Muscle of leg (tissue), 11 donors: Measurements from ENCODE around the gene IQCE. TPM values are rescaled to one million over a fixed set of nuclear protein-coding genes. Genes with fewer than 3 reads are reported as not detected.

Experiments
- DNase-seq: peaks from one replicate; pipeline ENCODE4 v3.0.0; 2013
- H3K27ac ChIP-seq: one replicate; pipeline ENCODE4 v1.5.1; 2013; ENCODE audit warnings: mild to moderate bottlenecking, low read length, control low read depth
- H3K27me3 ChIP-seq: one replicate; pipeline ENCODE4 v1.6.1; 2013; ENCODE audit warnings: low read length; ENCODE audit not compliant: control insufficient read depth, insufficient read depth
- H3K36me3 ChIP-seq: one replicate; pipeline ENCODE4 v1.6.1; 2013; ENCODE audit warnings: low read length; ENCODE audit not compliant: control insufficient read depth, insufficient read depth
- H3K4me1 ChIP-seq: one replicate; pipeline ENCODE4 v1.6.1; 2013; ENCODE audit warnings: low read length; ENCODE audit not compliant: control insufficient read depth, insufficient read depth
- H3K4me3 ChIP-seq: one replicate; pipeline ENCODE4 v1.5.1; 2013; ENCODE audit warnings: low read length, control low read depth
- H3K9me3 ChIP-seq: replicated peaks from 2 replicates; pipeline ENCODE4 v1.6.1; 2013; ENCODE audit warnings: low read depth, low read length; ENCODE audit not compliant: control insufficient read depth
- WGBS: methylation state at CpG from one replicate; pipeline ENCODE4 v1.1.5; 2013; ENCODE audit warnings: missing lambda C conversion rate; ENCODE audit not compliant: insufficient coverage; 5-methylcytosine and 5-hydroxymethylcytosine counted together
- polyA plus RNA-seq, 8 donors: library from polyadenylated mRNA; unstranded; fragments of 120-200 nt; gene quantifications; one replicate each; pipeline versions ENCODE4 v1.2.1 to v1.2.3, GENCODE V29; 2013; ENCODE audit warnings: inconsistent platforms in 1 of 8, low replicate concordance in 1 of 8; ENCODE audit not compliant: insufficient read length in 8 of 8, insufficient read depth in 1 of 8
- total RNA-seq: library from RNA; stranded (reverse); fragments of 120-200 nt; gene quantifications from one replicate; pipeline ENCODE4 v1.2.4, GENCODE V29; 2013

The IQCE gene
- total and polyA plus RNA-seq, 9 donors, result 4.7 to 9.6 (median 7.1) TPM

DNA sequence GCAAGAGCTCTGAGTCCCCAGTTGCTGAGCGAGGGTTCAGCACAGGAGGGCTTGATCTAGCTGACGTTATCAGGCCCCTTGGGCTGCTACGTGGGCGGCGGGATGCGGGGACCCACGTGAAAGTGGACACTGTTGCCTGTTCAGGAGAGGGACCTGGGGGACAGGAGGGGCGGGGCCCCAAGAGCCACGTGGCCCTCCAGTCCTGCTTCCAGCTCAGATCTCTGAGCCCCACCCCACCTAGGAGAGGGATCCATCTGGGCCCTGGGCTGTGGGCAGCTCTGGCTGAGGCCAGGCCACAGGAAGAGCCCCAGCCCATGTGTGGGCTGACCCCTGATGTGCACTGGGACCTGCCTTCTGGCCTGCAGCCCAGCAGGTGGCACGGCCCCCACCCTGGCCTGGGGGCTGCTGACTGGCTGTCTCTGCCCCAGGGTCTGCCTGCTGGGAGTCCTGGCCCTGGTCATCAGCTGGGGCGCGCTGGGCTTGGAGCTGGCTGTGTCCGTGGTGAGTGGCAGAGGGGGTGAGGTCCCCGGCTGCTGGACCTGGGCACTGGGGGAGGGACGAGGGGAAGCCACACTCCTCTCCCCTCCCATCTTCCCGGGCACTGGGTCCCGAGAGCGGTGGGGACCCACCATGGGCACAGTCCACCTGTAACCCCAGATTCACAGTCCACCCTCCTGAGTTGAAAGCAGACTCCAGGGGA lies 90.5 kb downstream of the IQCE start:
- no peak for DNase-seq
- H3K27me3 ChIP-seq, result no peaks in the 10 kb centered on the region
- peaks cover 19% of the 10 kb centered on the region for H3K4me1 ChIP-seq
- no peaks in the 10 kb centered on the region for H3K9me3 ChIP-seq
- WGBS, result 88% methylated on average over 7 of the region's 18 CpGs
- H3K36me3 ChIP-seq, result peaks cover 63% of the 10 kb centered on the region
- no peak overlapping the region for H3K27ac ChIP-seq
- H3K4me3 ChIP-seq, result no peak overlapping the region

DNA sequence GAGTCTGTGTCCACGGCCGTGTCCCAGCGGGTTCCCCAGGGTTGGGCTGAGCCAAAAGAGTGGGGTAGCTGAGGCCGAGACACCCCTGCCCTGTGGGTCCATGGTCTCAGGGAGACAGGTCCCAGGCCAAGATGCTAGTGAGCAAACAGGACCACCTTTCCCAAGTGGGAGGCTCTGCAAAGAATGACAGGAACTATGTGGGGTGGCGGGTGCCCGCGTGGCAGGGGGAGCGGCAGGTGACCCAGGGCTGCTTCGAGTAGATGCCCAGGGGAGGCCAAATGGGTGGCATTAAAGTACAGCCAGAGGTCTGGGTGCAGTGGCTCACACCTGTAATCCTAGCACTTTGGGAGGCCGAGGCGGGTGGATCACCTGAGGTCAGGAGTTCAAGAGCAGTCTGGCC lies 91.2 kb downstream of the IQCE start:
- H3K4me3 ChIP-seq, result no peak overlapping the region
- H3K36me3 ChIP-seq, result peaks cover 69% of the 10 kb centered on the region
- H3K4me1 ChIP-seq, result peaks cover 12% of the 10 kb centered on the region
- H3K27me3 ChIP-seq, result no peaks in the 10 kb centered on the region
- H3K27ac ChIP-seq, result no peak overlapping the region
- 81% methylated on average over 10 of the region's 11 CpGs for WGBS
- no peaks in the 10 kb centered on the region for H3K9me3 ChIP-seq
- no peak for DNase-seq

DNA sequence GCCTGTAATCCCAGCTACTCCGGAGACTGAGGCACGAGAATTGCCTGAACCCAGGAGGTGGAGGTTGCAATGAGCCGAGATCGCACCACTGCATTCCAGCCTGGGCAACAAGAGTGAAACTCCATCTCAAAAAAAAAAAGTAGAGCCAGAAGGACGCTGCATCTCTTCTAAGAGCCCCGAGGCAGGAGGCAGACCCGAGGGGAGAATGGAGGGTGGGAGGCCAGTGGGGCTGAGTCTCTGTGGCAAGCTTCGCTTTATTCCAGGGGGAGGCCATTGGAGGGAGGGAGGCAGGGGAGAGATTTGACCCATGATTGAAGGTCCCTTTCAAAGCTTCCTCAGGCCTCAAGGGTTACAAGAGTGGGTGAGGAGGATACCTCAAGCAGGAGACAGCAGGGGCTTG lies 91.7 kb downstream of the IQCE start:
- H3K36me3 ChIP-seq, result peaks cover 71% of the 10 kb centered on the region
- no peak overlapping the region for H3K27ac ChIP-seq
- no peaks in the 10 kb centered on the region for H3K9me3 ChIP-seq
- no peak overlapping the region for H3K4me3 ChIP-seq
- no peaks in the 10 kb centered on the region for H3K27me3 ChIP-seq
- peaks cover 7% of the 10 kb centered on the region for H3K4me1 ChIP-seq
- DNase-seq, result no peak
- WGBS, result 87% methylated on average over 4 of the region's 8 CpGs

DNA sequence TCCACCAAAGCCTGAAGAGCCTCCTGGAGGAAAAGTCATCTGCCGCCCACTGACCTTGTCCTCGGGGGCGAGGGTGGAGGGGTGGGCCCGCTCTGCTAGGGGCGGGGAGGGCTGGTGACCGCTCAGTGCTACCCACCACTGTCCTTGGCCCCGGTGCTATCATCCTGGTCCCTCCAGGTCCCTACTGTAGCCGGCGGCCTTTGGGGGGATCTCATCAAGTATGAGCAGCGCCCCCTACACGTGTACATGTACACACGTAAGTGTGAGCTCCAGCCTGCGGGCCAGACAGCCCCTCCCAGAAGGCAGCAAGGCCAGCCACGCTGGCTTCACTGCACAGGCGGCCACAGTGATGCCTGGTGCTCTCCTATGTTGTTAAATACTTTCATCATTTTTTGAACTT lies 92.6 kb downstream of the IQCE start:
- H3K27me3 ChIP-seq, result no peaks in the 10 kb centered on the region
- H3K4me3 ChIP-seq, result no peak overlapping the region
- WGBS, result 89% methylated on average over 9 of the region's 15 CpGs
- no peak overlapping the region for H3K27ac ChIP-seq
- peaks cover 2% of the 10 kb centered on the region for H3K4me1 ChIP-seq
- DNase-seq, result no peak
- peaks cover 77% of the 10 kb centered on the region for H3K36me3 ChIP-seq
- H3K9me3 ChIP-seq, result no peaks in the 10 kb centered on the region

DNA sequence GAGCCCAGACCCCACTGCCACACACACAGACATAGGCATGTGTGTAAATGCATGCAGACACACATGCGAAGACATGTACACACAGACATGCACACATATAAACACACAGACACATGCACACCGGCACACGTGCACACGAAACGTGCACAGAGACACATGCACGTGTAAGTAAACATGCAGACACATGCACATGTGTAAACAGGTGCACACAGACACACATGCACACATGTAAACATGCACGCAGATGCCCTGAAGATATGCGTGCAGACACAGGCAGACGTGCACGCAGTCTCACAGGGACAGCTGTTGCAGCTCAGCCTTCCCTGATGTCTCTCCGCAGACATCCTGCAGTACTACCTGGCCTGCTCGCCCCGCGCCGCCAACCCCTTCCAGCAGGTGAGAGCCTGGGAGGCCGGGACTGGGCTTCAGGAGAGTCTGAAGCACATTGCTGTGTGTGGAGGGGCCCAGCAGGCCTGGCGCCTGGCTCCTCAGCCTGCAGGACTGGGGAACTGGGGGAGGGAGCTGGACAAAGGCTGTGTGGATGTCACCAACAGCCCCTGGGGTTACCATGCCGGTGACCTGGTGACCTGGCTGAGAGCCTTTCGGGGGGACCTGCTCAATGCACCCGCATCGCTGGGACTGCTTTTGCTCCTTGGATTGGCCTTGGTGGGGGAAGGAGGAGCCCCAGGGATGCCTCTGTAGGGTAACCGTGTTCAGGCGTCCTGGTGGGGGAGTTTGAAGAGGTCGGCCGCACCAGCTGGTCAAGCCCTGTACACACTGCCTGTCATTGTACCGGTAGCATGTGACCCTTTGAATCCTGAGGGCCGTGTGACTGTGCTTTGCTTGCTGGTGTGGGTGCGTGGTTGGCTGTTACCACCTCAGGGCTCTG lies 93.3 kb downstream of the IQCE start:
- Histone ChIP-seq H3K36me3 (peaks cover 79% of the 10 kb centered on the region), H3K27ac (no peak overlapping the region), H3K27me3 (no peaks in the 10 kb centered on the region), H3K9me3 (no peaks in the 10 kb centered on the region), H3K4me1 (no peaks in the 10 kb centered on the region), H3K4me3 (no peak overlapping the region)
- WGBS, result 88% methylated on average over 26 of the region's 28 CpGs
- DNase-seq, result no peak

DNA sequence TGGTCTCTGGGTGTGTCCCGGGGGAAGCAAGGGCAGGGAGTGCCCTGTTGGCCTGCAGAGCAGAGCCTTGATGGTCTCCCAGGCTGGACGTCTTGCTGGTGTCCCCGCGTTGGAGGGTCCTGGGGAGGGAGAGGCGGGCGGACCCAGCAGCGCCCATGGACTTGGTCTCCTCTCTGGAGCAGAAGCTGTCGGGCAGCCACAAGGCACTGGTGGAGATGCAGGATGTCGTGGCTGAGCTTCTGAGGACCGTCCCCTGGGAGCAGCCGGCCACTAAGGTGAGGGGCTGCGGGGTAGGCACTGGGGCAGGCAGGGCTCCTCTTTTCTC lies 93.9 kb downstream of the IQCE start:
- no peak for DNase-seq
- Histone ChIP-seq H3K4me3 (no peak overlapping the region), H3K9me3 (no peaks in the 10 kb centered on the region), H3K27me3 (no peaks in the 10 kb centered on the region), H3K36me3 (peaks cover 80% of the 10 kb centered on the region), H3K27ac (no peak overlapping the region), H3K4me1 (no peaks in the 10 kb centered on the region)
- 82% methylated on average over 6 of the region's 12 CpGs for WGBS

DNA sequence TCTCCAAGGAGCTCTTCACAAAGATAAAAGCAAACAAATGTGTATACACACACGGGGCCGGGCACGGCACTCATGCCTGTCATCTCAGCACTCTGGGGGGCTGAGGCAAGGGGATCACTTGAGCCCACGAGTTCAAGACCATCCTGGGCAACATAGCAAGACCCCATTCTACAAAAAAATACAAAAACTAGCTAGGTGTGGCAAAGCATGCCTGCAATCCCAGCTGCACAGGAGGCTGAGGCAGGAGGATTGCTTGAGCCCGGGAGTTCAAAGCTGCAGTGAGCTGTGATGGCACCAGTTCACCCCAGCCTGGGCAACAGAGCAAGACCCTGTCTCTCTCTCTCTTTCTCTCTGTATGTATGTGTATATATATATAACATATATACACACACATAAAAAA lies 95.3 kb downstream of the IQCE start:
- Histone ChIP-seq H3K4me1 (no peaks in the 10 kb centered on the region), H3K27me3 (no peaks in the 10 kb centered on the region), H3K36me3 (peaks cover 82% of the 10 kb centered on the region), H3K4me3 (no peak overlapping the region), H3K27ac (no peak overlapping the region), H3K9me3 (no peaks in the 10 kb centered on the region)
- no peak for DNase-seq
- 96% methylated on average over 3 of the region's 5 CpGs for WGBS

DNA sequence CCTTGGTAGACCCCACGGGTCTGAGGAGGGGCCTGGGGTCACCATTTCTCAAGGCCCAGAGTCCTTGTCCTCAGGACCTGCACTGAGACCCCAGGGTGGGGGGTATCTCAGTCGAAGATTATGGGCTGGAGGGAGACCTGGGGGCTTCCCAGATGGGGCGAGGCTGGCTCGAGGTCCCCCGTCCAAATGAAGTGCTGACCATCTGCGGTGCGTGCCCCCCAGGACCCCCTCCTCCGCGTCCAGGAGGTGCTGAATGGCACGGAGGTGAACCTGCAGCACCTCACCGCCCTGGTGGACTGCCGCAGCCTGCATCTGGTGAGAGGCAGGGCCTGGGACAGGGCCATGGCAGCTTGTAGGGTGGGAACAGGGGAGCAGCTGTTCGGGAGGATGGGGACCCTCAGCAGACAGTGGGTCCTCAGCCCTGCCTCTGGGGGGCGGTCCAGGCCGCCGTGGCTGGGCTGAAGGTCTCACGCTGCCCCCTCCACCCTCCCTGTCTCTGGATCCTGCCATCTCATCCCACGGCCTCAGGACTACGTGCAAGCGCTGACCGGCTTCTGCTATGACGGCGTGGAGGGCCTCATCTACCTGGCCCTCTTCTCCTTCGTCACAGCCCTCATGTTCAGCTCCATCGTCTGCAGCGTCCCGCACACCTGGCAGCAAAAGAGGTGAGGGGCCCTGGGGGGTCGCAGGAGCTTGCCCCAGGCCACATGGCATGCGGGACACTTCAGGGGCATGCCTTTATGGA lies 97.3 kb downstream of the IQCE start:
- Histone ChIP-seq H3K4me3 (no peak overlapping the region), H3K27me3 (no peaks in the 10 kb centered on the region), H3K36me3 (peaks cover 85% of the 10 kb centered on the region), H3K9me3 (no peaks in the 10 kb centered on the region), H3K27ac (no peak overlapping the region), H3K4me1 (peaks cover 7% of the 10 kb centered on the region)
- WGBS, result 89% methylated on average over 29 of the region's 29 CpGs
- no peak for DNase-seq

DNA sequence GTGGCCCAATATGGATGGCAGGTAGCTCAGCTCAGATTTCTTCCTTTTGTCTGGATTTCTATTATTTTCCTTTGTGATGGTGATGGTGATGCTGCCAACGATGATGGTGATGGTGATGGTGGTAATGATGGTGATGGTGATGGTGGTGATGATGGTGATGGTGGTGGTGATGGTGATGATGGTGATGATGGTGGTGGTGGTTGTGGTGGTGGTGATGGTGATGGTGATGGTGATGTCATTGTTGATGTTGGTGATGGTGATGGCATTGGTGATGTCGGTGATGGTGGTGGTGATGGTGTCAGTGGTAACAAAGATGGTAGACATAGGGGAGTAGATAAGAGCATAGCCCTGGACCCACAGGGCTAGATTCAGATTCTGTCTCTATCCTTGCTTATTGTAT lies 98.4 kb downstream of the IQCE start:
- Histone ChIP-seq H3K27ac (no peak overlapping the region), H3K4me3 (no peak overlapping the region), H3K36me3 (peaks cover 79% of the 10 kb centered on the region), H3K27me3 (no peaks in the 10 kb centered on the region), H3K9me3 (no peaks in the 10 kb centered on the region), H3K4me1 (peaks cover 19% of the 10 kb centered on the region)
- WGBS, result 94% methylated on average over 2 of the region's 2 CpGs
- DNase-seq, result no peak
